Erythroblast (primary cell): ENCODE data around the gene LRRC1.

Experiments
- GATA1 ChIP-seq: IDR thresholded peaks from 2 replicates; pipeline ENCODE4 v1.6.1; 2011; ENCODE audit warnings: low read depth, mild to moderate bottlenecking, control low read depth, low read length, moderate library complexity
- POLR2A ChIP-seq: IDR thresholded peaks from 2 replicates; pipeline ENCODE4 v1.6.1; 2011; ENCODE audit warnings: mild to moderate bottlenecking, low read length

DNA sequence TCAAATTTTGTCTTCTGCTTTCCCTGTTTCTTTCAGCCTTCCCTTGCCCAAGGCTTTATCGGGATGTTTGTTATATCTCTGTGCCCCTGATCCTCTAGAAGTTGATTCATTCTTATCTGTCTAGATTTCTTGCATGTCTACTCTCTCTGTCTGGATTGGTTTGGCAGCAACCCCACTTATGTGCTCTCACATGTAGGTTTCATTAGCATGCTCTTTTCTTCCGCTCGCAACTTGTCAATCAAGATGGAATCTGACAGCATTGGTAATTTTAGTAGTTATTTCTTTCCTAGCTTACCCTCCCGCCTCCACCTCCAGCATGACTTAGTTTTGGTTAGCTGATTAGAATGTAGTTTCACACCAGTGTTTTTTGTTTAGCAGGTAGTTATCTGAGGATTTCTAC, 39.3 kb downstream of the LRRC1 start:
- TF ChIP-seq POLR2A (no peak), GATA1 (no peak)
